PFSK-1 (cell line): Measurements from ENCODE around the gene OR10G4.

Experiments used
- SIN3A ChIP-seq: IDR thresholded peaks from 2 replicates; pipeline ENCODE4 v1.6.1; 2012; ENCODE audit warnings: mild to moderate bottlenecking, low read length, moderate library complexity, borderline replicate concordance; ENCODE audit not compliant: insufficient read depth
- TAF1 ChIP-seq: IDR thresholded peaks from 2 replicates; pipeline ENCODE4 v1.6.1; 2012; ENCODE audit warnings: low read length, control low read depth, borderline replicate concordance; ENCODE audit not compliant: insufficient read depth

- TF ChIP-seq SIN3A (no peak), TAF1 (no peak)
These were observed 40.2 kb downstream of the OR10G4 start for GRCh38 chr11:124052966-124053365.
